Measurements from ENCODE around the gene IGSF10.
"Not testable (repeated sequence)": the region's sequence is repeated elsewhere in the genome, so short reads cannot be mapped to it uniquely, and the experiment has no call there.

IGSF10 gene

GRCh38 chr3:151460774-151461450 lies at the start of gene IGSF10:
IGSF10 (minus strand) TSS chr3:151461061; CDS start chr3:151458709, 2,352 bp downstream.
- TF ChIP-seq CTCF (IDR thresholded peaks at IDR 0.05; ENCODE audit: low read depth, low read length, missing control alignments), result no peak
- no peak for DNase-seq (ENCODE audit: low read depth)
- in situ Hi-C loops (cut with HindIII; ENCODE audit: low sequenced_read_pairs), result no loop called here
- peak within 1 kb of the TSS; percentile 48 for H3K4me3 ChIP-seq (ENCODE audit: low read depth, low read length)

- DNase-seq (ENCODE audit: low read depth); H3K4me3 ChIP-seq (ENCODE audit: low read depth, low read length); in situ Hi-C loops (cut with HindIII; ENCODE audit: low sequenced_read_pairs): not testable (repeated sequence)
These were observed 48.7 kb upstream of the IGSF10 start for GRCh38 chr3:151509468-151510135.

GRCh38 chr3:151504606-151505005 lies 43.7 kb upstream of the IGSF10 start:
- no peak for TF ChIP-seq CTCF (IDR thresholded peaks at IDR 0.05; ENCODE audit: low read depth, low read length, missing control alignments)
- in situ Hi-C loops (cut with HindIII; ENCODE audit: low sequenced_read_pairs), result no loop called here
- DNase-seq (ENCODE audit: low read depth), result no peak
- no peak overlapping the region for H3K4me3 ChIP-seq (ENCODE audit: low read depth, low read length)

GRCh38 chr3:151503074-151503473 lies 42.2 kb upstream of the IGSF10 start:
- no peak for TF ChIP-seq CTCF (IDR thresholded peaks at IDR 0.05; ENCODE audit: low read depth, low read length, missing control alignments)
- H3K4me3 ChIP-seq (ENCODE audit: low read depth, low read length), result no peak overlapping the region
- DNase-seq (ENCODE audit: low read depth), result no peak
- in situ Hi-C loops (cut with HindIII; ENCODE audit: low sequenced_read_pairs), result no loop called here

- no peak overlapping the region for H3K4me3 ChIP-seq (ENCODE audit: low read depth, low read length)
- TF ChIP-seq CTCF (IDR thresholded peaks at IDR 0.05; ENCODE audit: low read depth, low read length, missing control alignments), result no peak
- no peak for DNase-seq (ENCODE audit: low read depth)
- in situ Hi-C loops (cut with HindIII; ENCODE audit: low sequenced_read_pairs), result no loop called here
These were observed 41.2 kb upstream of the IGSF10 start for GRCh38 chr3:151501923-151502632.

GRCh38 chr3:151501171-151501922 lies 40.5 kb upstream of the IGSF10 start:
- no peak overlapping the region for H3K4me3 ChIP-seq (ENCODE audit: low read depth, low read length)
- in situ Hi-C loops (cut with HindIII; ENCODE audit: low sequenced_read_pairs), result no loop called here
- TF ChIP-seq CTCF (IDR thresholded peaks at IDR 0.05; ENCODE audit: low read depth, low read length, missing control alignments), result no peak
- no peak for DNase-seq (ENCODE audit: low read depth)

All from astrocyte of the cerebellum (primary cell).